SK-N-SH treated with all-trans-retinoic acid at 6 μM for 48 hours (cell line): ENCODE results near the gene PSMC3IP.

ENCODE experiments used
- CREB5 ChIP-seq: fragments of 250-450 bp; sonication (Bioruptor Pico); IDR thresholded peaks from 2 replicates; pipeline ENCODE4 v1.5.1; 2020; ENCODE audit warnings: low read depth, mild to moderate bottlenecking, moderate library complexity
- CSDC2 ChIP-seq: fragments of 250-450 bp; sonication (Bioruptor Pico); IDR thresholded peaks from 2 replicates; pipeline ENCODE4 v1.5.0; 2020; ENCODE audit warnings: mild to moderate bottlenecking, moderate library complexity
- ESRRG ChIP-seq: fragments of 250-450 bp; sonication (Bioruptor Pico); IDR thresholded peaks from 2 replicates; pipeline ENCODE4 v1.6.1; 2021; ENCODE audit warnings: mild to moderate bottlenecking
- PATZ1 ChIP-seq: fragments of 250-450 bp; sonication (Bioruptor Pico); IDR thresholded peaks from 2 replicates; pipeline ENCODE4 v1.8.0; 2020; ENCODE audit warnings: mild to moderate bottlenecking, moderate library complexity, borderline replicate concordance
- POU6F1 ChIP-seq: fragments of 250-450 bp; sonication (Bioruptor Pico); IDR thresholded peaks from 2 replicates; pipeline ENCODE4 v1.8.0; 2021; ENCODE audit warnings: low read depth, mild to moderate bottlenecking, moderate library complexity, borderline replicate concordance
- RARB ChIP-seq: fragments of 250-450 bp; sonication (Bioruptor Pico); IDR thresholded peaks from 2 replicates; pipeline ENCODE4 v1.8.0; 2021; ENCODE audit warnings: mild to moderate bottlenecking, moderate library complexity
- ZFP30 ChIP-seq: fragments of 450-650 bp; formaldehyde crosslinking; IDR thresholded peaks from 2 replicates; pipeline ENCODE4 v1.5.0; 2022; ENCODE audit warnings: mild to moderate bottlenecking, moderate library complexity
- ZNF70 ChIP-seq: fragments of 450-650 bp; formaldehyde crosslinking; IDR thresholded peaks from 2 replicates; pipeline ENCODE4 v1.5.0; 2020; ENCODE audit warnings: mild to moderate bottlenecking, moderate library complexity

- no peak for TF ChIP-seq PATZ1 (CRISPR knock-in tag)
- TF ChIP-seq ESRRG (CRISPR knock-in tag): no peak
- TF ChIP-seq ZFP30: no peak
- TF ChIP-seq CSDC2 (CRISPR knock-in tag): no peak
- TF ChIP-seq POU6F1 (CRISPR knock-in tag): no peak
- no peak for TF ChIP-seq CREB5
- no peak for TF ChIP-seq RARB
- TF ChIP-seq ZNF70 (CRISPR knock-in tag): no peak
Observed at GRCh38 chr17:42565523-42566214, 11.9 kb downstream of the PSMC3IP start.
